Posterior vena cava (tissue), 2 donors: Measurements from ENCODE around the gene TMEM200B. TPM values are rescaled to one million over a fixed set of nuclear protein-coding genes. Genes with fewer than 3 reads are reported as not detected.
"Not testable (repeated sequence)": the region's sequence is repeated elsewhere in the genome, so short reads cannot be mapped to it uniquely, and the experiment has no call there.

Experiments
- DNase-seq: peaks from one replicate; pipeline ENCODE4 v3.0.0-alpha.2; 2020; ENCODE audit warnings: low spot score
- intact Hi-C, 2 donors: fragments of 100-400 bp; cut with DNase I; formaldehyde crosslinking; loops; one replicate each; pipeline versions ENCODE4 v1.14.1 to v1.14.2; 2022 to 2023
- total RNA-seq, 2 donors: library from RNA; stranded (reverse); fragmentation: NEBNext Ultra II Directional; extraction: Animal tissue kit (Norgen Biotek cat#: 25700); gene quantifications; one replicate each; pipeline ENCODE4 v1.2.1, GENCODE V29; 2021
- donor health status: DM: yes; HTN: yes; CAD: no.
- donor health status: DM: yes; HTN: yes; CAD: no.

The TMEM200B gene
- total RNA-seq, 2 donors from 2014 or later: 20.8 to 23.6 TPM

DNA sequence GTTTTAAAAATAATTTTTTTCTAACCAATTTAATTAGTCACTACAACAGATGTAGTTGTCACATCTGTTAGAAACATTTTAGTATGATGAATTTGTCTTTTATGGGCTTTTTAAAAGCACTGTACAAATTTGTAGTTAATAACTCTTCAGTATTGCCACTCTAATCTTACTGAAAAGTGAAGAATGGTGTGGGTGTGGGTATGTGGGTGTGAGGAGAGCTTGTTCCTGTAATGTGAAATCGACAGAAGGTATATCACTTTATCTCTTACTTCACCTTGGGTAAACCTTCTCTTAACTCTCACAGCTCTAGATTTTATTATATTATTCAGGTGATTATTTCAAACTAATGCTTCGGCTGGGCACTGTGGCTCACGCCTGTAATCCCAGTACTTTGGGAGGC is 42.5 kb downstream of the TMEM200B start:
- no peak for DNase-seq
- intact Hi-C loops: no loop called here

DNA sequence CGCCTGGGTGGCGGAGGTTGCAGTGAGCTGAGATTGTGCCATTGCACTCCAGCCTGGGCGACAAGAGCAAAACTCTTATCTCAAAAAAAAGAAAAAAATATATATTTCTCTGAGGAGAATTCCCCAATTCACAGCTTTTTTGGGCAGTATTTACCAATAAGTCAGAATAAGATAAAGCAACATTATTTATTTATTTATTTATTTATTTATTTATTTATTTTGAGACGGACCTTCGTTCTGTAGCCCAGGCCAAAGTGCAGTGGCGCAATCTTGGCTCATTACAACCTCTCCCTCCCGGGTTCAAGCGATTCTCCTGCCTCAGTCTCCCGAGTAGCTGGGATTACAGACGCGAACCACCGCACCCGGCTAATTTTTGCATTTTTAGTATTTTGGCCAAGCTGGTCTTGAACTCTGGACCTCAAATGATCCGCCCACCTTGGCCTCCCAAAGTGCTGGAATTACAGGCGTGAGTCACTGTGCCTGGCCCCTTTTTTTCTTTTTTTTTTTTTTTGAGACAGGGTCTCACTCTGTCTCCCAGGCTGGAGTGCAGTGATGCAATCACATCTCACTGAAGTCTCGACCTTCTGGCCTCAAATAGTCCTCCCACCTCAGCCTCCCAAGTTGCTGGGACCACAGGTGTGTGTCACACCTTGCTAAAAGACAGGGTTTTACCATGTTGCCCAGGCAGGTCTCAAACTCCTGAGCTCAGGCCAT is 43.6 kb downstream of the TMEM200B start:
- intact Hi-C loops, DNase-seq: not testable (repeated sequence)

DNA sequence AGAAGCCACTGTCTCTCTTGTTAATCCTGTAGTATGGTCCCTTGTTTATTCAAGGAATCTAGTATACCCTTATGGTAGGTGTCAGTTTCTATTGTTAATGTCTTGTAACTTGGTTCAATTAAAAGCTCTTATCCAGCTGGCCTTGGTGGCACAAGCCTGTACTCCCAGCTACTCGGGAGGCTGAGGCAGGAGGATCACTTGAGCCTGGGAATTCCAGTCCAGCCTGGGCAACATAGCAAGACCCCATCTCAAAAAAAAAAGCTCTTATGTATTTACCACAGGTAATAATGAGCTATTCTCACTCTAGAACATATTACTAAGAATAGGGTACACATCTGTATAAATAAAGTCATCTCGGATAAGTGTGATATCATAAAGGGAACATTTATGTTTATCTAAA is 46.5 kb downstream of the TMEM200B start:
- no peak for DNase-seq
- intact Hi-C loops: no loop called here

Other genes with a start within 250 kb of the TMEM200B start
- 10 to 100 TPM; 16.6 to 21.7 TPM for gene EPB41, start 209.3 kb downstream of the TMEM200B start, total RNA-seq
- 10 to 100 TPM; 62.9 to 77.8 TPM for gene SRSF4, start 58.0 kb upstream of the TMEM200B start, total RNA-seq
- gene MECR, start 107.0 kb upstream of the TMEM200B start, total RNA-seq: 10 to 100 TPM; 13.9 to 20.0 TPM
- gene PTPRU, start 112.6 kb upstream of the TMEM200B start, total RNA-seq: 10 to 100 TPM; 12.3 to 16.5 TPM